ENCODE results near the gene NYAP1. TPM values are rescaled to one million over a fixed set of nuclear protein-coding genes. Genes with fewer than 3 reads are reported as not detected.

Gene NYAP1
- total RNA-seq, 3 donors from 2014 or later = 0.48 to 0.66 (median 0.59) TPM

GRCh38 chr7:100543586-100543985, 59.9 kb downstream of the NYAP1 start:
- no peaks in the 10 kb centered on the region for H3K9me3 ChIP-seq
- no peak overlapping the region for H3K4me3 ChIP-seq
- no peak for DNase-seq (ENCODE audit: low spot score in 2 of 2)
- H3K27ac ChIP-seq = peak overlapping the region; percentile 91 to 95
- H3K4me1 ChIP-seq = peaks cover 18 to 45% of the 10 kb centered on the region in 2 donors
- H3K27me3 ChIP-seq = no peaks in the 10 kb centered on the region
- no peak for TF ChIP-seq POLR2A (IDR thresholded peaks at IDR 0.05)
- no peak for TF ChIP-seq CTCF (IDR thresholded peaks at IDR 0.05)
- no peak for TF ChIP-seq POLR2AphosphoS5 (IDR thresholded peaks at IDR 0.05)
- intact Hi-C loops (cut with DNase I; ENCODE audit: low total_unique reads) = no loop called here
- no peaks in the 10 kb centered on the region for H3K36me3 ChIP-seq

- no peaks in the 10 kb centered on the region for H3K9me3 ChIP-seq
- no peaks in the 10 kb centered on the region for H3K36me3 ChIP-seq
- no peaks in the 10 kb centered on the region for H3K27me3 ChIP-seq
- intact Hi-C loops (cut with DNase I; ENCODE audit: low total_unique reads) = no loop called here
- peaks cover 18 to 45% of the 10 kb centered on the region in 2 donors for H3K4me1 ChIP-seq
- TF ChIP-seq POLR2AphosphoS5 (IDR thresholded peaks at IDR 0.05) (no peak), CTCF (IDR thresholded peaks at IDR 0.05) (no peak), POLR2A (IDR thresholded peaks at IDR 0.05) (no peak)
- peak overlapping the region; percentile 91 to 95 for H3K27ac ChIP-seq
- H3K4me3 ChIP-seq = no peak overlapping the region
- DNase-seq (ENCODE audit: low spot score in 2 of 2) = no peak
These were observed 60.7 kb downstream of the NYAP1 start for GRCh38 chr7:100544386-100544785.

Other genes with a start within 250 kb of the NYAP1 start
- not detected for gene SPDYE3, start 176.2 kb upstream of the NYAP1 start, total RNA-seq
- 10 to 100 TPM; 33.8 to 100.0 (median 75.4) TPM for gene PILRB, start 125.8 kb upstream of the NYAP1 start, total RNA-seq
- 1 to 10 TPM; 4.3 to 9.9 (median 7.9) TPM for gene PILRA, start 110.4 kb upstream of the NYAP1 start, total RNA-seq
- gene ZCWPW1, start 55.2 kb upstream of the NYAP1 start, total RNA-seq = 10 to 100 TPM in 1 of 3 donors, 1 to 10 TPM in 2; 3.9 to 12.6 (median 8.6) TPM
- gene MEPCE, start 54.1 kb upstream of the NYAP1 start, total RNA-seq = 10 to 100 TPM; 26.5 to 41.4 (median 40.6) TPM
- gene PPP1R35, start 47.4 kb upstream of the NYAP1 start, total RNA-seq = 10 to 100 TPM; 14.1 to 42.6 (median 32.6) TPM
- gene SPACDR, start 19.7 kb upstream of the NYAP1 start, total RNA-seq = not detected
- 10 to 100 TPM; 17.0 to 23.7 (median 19.7) TPM for gene TSC22D4, start 4.7 kb upstream of the NYAP1 start, total RNA-seq
- 10 to 100 TPM; 12.2 to 24.7 (median 18.7) TPM for gene AGFG2, start 55.3 kb downstream of the NYAP1 start, total RNA-seq
- gene SAP25, start 90.0 kb downstream of the NYAP1 start, total RNA-seq = 1 to 10 TPM in 1 of 3 donors, under 1 TPM in 2; 0.96 to 2.2 (median 0.98) TPM
- 10 to 100 TPM; 49.6 to 89.1 (median 88.1) TPM for gene LRCH4, start 102.2 kb downstream of the NYAP1 start, total RNA-seq
- under 1 TPM in 2 of 3 donors, not detected in 1; 0.59 to 0.98 TPM for gene FBXO24, start 102.4 kb downstream of the NYAP1 start, total RNA-seq
- gene PCOLCE, start 118.4 kb downstream of the NYAP1 start, total RNA-seq = 10 to 100 TPM; 33.1 to 61.8 (median 39.7) TPM
- gene MOSPD3, start 128.6 kb downstream of the NYAP1 start, total RNA-seq = 10 to 100 TPM in 2 of 3 donors, 1 to 10 TPM in 1; 8.8 to 12.6 (median 11.8) TPM
- gene TFR2, start 157.6 kb downstream of the NYAP1 start, total RNA-seq = under 1 TPM in 1 of 3 donors, not detected in 2; 0.48 TPM
- not detected for gene ACTL6B, start 172.5 kb downstream of the NYAP1 start, total RNA-seq
- 100 to 1,000 TPM; 113 to 197 (median 173) TPM for gene GNB2, start 189.8 kb downstream of the NYAP1 start, total RNA-seq
- gene GIGYF1, start 210.3 kb downstream of the NYAP1 start, total RNA-seq = 10 to 100 TPM; 25.0 to 39.0 (median 34.8) TPM
- gene POP7, start 222.2 kb downstream of the NYAP1 start, total RNA-seq = 10 to 100 TPM; 25.8 to 28.2 (median 27.4) TPM
- gene EPO, start 236.5 kb downstream of the NYAP1 start, total RNA-seq = not detected
- not detected for gene ZAN, start 249.7 kb downstream of the NYAP1 start, total RNA-seq

All from breast epithelium (tissue), 4 donors.